HG03139 (cell line): ENCODE data around the gene TRAPPC10.
"Not testable (repeated sequence)": the region's sequence is repeated elsewhere in the genome, so short reads cannot be mapped to it uniquely, and the experiment has no call there.

Experiments used
- ATAC-seq: cut with Tn5 transposase; IDR thresholded peaks from one replicate; pipeline ENCODE4 v1.9.1; 2021; ENCODE audit not compliant: unreplicated experiment

Gene TRAPPC10

DNA sequence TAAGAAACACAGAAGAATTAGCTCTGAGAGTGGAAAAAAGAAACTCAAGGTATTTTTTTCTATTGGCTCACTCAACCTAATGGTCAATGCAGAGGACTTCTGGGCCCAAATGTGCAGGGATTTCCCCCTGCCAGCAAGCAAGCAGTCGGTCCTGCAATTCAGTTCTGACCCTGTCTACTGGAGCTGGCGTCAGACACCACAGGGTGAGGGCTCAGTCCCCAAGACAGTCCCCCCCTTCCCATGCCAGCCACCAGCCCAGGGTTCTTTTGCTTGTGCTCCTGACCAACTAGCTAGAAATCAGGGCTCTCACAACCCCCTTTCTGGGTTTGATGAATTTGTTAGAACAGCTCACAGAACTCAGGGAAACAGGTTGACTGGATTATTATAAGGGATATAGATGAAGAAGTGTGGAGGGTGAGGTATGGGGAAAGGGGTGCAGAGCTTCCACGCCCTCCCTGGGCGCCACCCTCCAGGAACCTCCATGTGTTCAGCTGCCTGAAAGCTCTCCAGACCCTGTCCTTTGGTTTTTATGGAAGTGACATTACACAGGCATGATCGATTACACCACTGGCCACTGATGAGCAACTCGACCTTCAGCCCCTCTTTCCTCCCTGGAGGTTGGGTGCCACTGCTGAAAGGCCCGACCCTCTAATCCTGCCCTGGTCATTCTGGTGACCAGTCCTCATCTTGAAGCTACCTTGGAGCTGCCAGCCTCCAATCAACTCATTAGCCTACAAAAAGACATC, 72.6 kb downstream of the TRAPPC10 start:
- no peak for ATAC-seq

DNA sequence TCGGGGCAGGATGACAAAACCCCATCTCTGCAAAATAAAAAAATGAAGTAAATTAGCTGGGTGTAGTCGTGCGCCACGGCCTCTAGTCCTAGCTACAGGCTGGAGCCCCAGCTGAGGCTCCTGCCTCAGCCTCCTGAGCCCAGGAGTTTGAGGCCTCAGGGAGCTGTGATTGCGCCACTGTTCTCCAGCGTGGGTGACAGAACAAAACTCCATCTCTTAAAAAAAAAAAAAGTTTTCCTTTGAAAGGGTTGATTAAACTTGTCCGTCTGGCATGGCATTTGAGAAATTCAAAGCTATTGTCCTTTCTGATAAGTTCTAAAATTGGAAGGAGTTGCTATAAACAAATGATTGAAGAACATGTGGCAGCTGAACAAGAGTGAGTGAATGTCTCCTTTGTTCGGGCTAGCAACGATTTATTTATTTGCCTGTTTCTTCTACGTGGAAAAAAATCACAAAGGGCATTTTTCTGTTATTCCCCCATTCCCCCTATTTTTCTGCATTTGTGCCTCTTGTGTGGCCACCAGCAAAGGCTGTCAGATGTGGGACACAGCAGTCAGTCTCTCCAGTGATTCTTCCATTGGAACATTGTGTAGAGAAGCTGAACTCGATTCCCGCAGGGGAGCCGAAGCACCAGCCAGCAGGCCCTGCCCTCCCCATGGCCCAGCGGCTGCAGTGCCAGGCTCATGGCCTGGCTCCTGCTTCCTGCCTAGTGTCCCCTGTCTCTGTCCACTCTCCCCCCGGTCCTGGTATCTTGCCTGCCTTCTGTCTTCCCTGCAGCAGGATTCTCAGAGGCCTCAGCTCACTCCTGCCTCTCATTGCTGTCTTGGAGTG, 73.6 kb downstream of the TRAPPC10 start:
- no peak for ATAC-seq

DNA sequence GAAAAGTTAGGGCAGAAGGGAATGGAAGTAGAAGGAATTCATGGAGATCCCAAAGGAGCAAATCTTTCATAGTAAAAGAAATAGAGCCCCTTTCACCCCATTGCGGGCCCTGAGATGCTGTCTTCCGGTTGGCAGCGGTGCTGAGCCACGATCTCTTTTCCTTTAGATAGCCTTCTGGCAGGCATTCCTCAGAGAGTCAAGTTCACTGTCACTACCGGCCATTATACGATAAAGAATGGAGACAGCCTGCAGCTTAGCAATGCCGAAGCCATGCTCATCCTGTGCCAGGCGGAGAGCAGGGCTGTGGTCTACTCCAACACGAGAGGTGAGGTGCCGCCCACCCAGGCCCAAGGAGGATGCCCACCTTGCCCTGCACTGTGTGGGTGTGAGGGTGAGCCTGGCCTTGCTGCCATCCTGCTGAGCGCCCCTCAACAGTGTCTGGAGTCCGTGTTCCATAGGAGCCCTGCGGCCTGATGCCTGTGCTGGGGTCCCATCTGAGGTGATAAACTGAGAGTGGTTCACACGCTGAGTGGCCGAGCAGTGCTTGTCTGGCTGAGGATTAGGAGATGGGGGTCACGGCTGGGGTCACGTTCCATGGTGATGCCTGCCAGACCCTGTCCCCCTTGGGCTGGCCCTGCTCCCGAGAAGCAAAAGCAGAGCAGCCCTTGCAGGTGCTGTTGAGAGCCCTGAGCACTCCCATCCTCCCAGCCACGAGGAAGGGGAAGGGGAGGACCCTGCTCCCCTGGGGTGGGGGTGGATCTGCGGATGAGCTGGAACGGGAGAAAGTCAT, 74.7 kb downstream of the TRAPPC10 start:
- no peak for ATAC-seq

DNA sequence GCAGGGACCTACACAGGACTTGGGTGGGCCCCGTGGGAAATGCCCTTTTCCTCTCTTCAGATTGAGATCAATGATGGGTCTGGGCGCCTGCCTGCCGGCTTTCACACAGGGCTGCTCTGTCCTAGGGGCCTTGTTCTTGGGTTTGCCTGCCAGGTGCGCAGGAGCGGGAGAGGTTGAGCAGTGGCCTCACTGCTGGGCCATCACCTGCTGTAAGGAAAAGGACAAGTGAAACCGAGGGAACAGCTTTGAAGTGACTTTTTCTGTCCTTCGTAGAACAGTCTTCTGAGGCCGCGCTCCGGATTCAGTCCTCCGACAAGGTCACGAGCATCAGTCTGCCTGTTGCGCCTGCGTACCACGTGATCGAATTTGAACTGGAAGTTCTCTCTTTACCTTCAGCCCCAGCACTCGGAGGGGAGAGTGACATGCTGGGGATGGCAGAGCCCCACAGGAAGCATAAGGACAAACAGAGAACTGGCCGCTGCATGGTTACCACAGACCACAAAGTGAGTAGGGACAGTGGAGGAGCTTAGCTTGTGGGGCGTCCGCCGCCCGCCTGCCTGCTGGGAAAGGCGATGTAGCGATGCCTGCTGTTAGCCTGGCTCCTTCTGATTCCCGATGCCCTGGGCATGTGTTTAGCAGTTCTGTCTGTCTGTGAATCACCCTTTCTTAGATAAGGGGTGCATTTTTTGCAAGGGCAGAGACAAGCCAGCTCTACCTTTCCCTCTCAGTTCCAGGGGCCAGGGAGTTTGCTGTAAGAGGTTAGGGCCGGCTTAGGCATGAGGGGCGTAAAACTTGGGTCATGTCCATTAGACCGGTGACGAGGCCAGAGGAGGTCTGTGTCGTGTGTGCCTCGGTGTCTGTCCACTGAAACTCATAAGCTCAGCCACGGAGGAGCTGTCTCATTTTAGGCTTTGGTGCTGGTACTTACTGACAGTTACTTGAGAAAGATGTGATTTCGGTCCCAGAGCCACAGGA, 75.6 kb downstream of the TRAPPC10 start:
- no peak for ATAC-seq

DNA sequence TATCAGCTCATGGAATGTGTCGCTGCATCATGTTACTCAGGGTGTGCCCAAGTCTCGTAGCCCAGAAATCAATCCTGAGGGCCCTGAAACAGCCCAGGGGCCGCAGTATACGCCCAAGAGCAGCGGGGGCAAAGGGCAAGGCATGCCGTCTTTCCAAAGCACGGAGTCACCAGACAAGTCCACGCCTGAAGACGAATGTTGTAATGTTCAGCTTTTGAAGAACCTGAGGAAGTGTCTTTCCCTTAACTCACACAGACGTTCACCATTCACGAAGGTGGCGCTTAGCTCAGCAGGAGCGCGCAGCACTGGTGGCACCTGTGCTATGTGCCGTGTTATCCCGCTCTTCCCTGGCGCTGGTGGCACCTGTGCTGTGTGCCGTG, 76.3 kb downstream of the TRAPPC10 start:
- ATAC-seq = no peak

DNA sequence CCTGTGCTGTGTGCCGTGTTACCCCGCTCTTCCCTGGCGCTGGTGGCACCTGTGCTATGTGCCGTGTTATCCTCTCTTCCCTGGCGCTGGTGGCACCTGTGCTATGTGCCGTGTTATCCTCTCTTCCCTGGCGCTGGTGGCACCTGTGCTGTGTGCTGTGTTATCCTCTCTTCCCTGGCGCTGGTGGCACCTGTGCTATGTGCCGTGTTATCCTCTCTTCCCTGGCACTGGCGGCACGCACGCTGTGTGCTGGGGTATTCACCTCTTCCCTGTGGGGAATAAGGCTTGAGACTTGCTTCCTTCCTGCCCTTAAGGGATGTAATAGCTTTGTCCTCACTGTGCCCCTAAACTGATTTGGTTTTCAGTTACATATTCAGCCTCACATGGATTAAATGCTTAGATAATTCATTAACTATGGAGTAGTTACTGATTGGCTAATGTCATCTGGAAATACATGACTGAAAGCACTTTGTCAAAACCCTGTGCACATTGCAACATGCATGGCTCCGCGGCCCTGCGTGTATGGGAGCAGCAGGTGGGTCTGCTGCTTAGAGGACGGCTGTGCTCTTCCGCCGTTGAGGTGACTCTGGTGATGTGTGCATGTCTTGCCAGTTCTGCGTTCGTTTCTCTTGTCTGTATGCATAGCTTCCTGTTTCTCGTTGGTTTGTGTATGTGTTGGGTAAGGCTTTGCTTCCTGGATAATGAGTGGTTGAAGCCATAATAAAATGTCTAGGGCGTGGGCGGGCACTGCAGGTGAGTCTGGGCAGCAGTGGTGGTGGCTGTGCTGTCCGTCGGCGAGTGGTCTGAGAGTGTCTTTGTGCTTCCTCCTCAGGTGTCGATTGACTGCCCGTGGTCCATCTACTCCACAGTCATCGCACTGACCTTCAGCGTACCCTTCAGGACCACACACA, 77.1 kb downstream of the TRAPPC10 start:
- no peak for ATAC-seq

DNA sequence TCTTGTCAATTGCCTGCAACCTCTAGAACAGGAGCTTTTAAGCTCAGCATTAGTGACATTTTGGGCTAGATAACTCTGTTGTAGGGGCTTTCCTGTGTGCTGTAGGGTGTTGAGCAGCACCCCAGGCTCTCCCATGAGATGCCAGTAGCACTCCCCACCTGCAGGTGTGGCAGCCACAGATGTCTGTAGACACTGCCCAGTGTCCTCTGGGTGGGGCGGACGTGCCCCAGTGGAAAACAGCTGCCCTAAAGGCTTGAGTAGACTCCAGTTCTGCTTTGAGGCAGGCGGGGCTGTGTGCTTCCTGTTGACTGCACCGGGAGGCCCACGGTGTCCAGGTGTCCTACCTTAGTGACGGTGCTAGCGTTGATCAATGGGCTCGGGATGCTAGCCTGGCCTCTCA, 78.2 kb downstream of the TRAPPC10 start:
- ATAC-seq = no peak

DNA sequence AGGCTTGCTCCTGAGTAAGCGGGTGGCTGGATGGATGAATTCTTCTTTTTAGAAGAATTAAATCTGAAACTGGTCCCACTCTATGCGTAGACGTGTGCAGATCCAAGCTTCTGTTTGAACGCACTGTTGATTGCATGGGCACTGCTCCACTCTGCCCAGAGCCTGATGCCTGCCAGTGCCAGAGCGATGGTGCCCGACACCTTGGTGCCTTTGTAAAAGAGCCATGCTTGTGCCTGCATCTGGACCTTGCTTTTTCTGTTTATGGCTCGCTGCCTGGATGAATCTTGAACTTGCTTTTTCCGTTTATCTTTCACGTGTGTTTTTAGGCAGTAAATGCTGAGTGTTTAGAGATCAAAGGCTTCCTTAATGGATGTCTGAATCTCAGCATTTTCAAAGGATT, 80.1 kb downstream of the TRAPPC10 start:
- ATAC-seq = no peak

DNA sequence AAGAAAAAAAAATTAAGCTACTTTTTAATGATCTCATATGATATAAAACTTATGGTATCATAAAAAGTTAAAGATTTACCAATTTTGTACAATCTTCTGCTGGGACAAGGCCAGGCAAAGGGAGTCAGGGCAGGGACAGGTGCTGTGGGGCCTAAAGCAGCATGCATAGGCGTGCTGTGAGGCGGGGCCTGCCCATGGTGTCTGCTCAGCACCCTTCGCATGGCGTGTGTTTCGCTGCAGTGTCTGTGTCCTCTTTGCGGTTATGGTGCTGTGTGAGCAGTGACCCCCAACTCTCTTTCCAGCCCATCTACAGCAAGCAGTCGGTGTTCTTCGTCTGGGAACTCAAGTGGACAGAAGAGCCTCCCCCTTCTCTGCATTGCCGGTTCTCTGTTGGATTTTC, 81.7 kb downstream of the TRAPPC10 start:
- ATAC-seq = no peak

DNA sequence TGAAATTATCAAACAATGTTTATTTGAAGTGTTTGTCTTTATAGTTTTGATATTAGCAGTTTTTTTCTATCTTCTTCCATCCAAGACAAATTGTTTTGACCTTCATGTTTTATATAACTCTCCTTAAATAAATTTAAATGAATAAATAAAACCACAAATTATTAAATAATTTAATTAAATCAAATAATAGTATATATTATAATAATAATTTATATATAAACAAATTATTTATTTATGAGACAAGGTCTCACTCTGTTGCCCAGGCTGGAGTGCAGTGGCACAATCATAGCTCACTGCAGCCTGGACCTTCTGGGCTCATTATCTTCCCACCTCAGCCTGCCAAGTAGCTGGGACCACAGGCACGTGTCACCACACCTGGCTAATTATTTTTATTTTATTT, 82.7 kb downstream of the TRAPPC10 start:
- ATAC-seq = no peak

DNA sequence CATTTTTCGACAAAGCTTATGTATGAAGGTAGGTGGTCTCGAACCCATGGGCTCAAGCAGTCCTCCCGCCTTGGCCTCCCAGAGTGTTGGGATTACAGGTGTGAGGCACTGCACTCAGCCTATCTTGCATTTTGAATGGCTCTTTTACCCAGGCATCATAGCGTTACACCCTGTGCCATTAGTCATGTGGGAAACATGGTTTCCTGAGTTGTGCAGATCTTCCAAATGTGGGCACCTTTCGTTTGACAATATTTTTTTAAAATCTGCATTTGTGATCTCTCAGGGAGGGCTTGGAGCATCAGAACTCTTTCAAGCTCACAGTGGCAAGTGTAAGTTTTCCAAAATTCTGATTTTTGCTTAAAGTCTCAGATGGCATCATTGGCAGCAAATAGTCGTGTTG, 86.4 kb downstream of the TRAPPC10 start:
- not testable (repeated sequence) for ATAC-seq

DNA sequence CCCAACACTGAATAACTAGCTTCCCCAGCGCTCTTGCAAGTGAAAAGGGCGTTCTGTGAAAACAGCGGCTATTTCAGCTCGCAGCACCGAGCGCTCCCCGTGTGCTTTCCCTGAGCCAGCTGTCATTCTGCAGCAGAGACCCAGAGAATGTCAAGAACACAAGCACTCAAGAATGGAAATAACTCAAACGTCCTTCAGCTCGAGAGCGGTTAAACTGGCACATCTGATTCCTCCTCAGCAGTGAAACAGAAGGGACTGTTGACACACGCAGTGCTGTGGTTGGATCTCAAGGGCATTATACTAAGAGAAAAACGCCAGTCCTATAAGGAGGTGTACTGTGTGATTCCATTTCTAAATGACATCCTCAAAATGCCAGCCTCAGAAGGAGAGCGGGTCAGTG, 86.9 kb downstream of the TRAPPC10 start:
- not testable (repeated sequence) for ATAC-seq

DNA sequence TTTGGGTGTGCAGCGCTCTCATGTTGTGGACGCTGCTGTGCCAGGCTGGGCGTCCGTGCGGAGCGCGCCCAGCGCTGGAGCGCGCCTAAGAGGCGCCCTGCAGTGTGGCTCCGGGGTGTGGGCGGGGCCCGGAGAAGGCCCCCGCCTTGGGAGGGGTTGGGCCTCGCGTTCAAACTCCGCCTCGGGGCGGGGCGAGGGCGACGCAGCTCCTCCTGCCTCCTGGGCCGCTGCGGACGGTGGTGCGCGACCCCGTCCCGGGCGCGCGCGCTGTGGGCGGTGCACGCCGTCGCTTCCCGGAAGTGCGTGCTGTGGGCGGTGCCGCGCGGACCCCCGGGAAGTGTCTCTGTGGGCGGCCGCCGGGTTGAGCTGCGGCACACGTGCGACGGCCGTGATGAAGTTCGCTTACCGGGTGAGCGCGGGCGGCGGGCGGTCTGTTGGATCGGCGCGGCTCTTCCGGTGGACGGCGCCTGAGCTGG, 95.0 kb downstream of the TRAPPC10 start, which contains the start of gene PWP2:
Gene PWP2 (plus strand): TSS at position 374 of the 476 bp plus-strand sequence. CDS start 18 bp downstream, at position 392.
- peak; percentile 92 for ATAC-seq

DNA sequence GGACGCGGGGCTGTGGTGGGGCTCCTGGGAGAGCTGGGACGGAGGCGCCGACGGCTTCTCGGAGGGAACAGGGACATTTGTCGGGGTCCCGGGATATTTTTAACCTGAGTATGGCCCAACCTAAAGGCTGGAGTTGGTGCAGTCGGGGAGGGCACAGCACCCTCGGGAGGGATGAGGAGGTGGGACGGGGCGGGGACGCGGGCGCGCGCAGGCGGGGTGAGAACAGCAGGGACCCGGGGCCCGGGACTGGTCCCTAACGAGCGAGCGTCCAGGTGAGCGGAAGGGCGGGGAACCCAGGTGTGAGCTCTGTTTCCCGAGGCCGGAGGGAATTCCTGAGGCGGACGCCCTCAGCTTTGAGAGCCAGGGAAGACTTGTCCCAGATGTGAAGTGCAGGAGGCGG, 95.5 kb downstream of the TRAPPC10 start:
- ATAC-seq = not testable (repeated sequence)

DNA sequence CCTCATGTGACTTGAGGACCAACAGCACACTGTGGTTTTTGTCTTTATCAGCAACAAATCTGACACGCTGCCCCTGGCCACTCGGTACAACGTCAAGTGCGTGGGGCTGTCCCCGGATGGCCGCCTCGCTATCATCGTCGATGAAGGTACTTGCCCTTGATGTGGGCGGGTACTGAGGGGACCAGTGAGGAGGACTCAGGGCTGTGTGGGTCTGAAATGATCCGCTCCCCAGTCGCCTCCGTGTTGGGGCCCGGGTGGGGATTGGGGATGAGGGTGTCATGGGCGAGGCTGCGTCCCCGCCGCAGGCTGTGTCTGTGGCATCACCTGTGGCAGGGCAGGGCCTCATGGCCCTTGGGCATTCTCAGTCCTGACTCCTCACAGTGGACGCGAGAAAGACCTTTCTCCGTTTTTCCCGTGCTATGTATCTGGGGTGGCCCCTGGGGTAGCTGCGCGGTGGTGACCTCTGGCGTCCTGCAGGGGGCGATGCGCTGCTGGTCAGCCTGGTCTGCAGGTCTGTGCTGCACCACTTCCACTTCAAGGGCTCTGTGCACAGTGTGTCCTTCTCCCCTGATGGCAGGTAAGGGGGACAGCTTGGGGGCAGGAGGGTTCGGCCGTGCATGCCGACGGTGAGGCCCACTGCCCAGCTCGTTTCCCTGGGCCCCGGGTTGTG, 101.7 kb downstream of the TRAPPC10 start:
- not testable (repeated sequence) for ATAC-seq

DNA sequence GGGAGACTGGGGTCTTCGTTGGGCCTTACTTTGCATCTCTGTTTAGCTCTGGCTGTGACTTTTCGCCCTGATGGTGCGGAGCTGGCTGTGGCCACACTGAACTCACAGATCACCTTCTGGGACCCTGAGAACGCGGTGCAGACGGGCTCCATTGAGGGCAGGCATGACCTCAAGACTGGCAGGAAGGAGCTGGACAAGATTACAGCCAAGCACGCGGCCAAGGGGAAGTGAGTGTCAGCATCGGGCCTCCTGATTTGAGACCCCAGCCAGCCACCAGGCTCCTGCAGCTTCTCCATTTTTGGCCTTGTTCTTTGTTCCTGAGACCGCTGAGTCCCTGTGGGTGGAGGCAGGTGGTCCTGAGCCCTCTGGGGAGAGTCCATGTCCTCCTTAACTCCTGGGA, 110.0 kb downstream of the TRAPPC10 start:
- not testable (repeated sequence) for ATAC-seq

DNA sequence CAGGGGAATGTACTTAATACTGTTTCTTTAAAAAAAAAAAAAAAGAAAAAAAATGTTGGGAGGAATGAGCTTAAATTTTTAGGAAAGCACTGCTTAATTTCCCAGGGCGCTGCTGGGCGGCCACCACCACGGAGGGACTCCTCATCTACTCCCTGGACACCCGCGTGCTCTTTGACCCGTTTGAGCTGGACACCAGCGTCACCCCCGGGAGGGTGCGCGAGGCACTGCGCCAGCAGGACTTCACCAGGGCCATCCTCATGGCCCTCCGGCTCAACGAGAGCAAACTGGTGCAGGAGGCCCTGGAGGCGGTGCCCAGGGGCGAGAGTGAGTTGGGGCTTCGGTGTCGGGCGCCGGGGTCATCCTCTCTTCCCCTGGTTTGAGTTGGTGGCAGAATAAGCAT, 115.7 kb downstream of the TRAPPC10 start:
- ATAC-seq = not testable (repeated sequence)

DNA sequence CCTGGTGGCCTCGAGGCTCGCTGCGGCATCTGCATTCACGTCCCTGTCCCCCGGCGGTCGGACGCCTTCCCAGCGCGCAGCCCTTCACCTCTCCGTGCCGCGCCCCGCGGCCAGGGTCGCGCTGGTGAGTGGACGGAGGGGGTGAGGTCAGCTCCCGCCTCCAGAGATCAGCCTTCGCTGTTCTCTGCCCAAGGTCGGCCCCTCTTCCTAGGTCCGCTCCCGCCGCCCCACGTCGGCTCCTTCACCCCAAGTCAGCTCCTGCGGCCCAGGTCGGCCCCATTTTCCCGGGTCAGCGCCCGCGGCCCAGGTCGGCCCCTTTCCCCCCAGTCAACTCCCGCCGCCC, 121.6 kb downstream of the TRAPPC10 start:
- ATAC-seq = not testable (repeated sequence)

DNA sequence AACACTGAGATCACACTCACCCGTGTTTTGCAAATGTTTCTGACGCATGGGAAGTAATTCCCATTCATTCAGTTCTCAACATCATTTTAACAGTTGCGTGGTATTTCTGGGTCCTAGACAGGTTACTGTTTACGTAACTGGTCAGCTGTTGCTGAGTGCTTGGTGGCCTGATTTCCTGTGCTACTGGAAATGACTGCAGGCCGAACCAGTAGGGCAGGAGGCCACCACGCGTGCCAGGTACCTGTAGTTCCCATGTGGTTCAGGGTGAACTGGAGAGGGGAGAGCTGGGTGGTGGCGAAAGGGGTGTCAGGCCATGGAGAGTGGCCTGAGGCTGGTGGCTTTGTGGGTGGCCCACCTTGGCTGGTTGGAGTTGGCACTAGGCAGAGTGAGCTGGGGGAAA, 122.6 kb downstream of the TRAPPC10 start:
- not testable (repeated sequence) for ATAC-seq
